Choroid plexus epithelial cell (primary cell): Measurements from ENCODE around the gene DEK.
A peak's percentile ranks its signal among the peaks of the same experiment; 100 is the strongest.
"Not testable (repeated sequence)": the region's sequence is repeated elsewhere in the genome, so short reads cannot be mapped to it uniquely, and the experiment has no call there.

Experiments
- DNase-seq: peaks from one replicate; pipeline ENCODE4 v3.0.0-alpha.2; 2010; ENCODE audit warnings: low read depth
- H3K4me3 ChIP-seq: 2 replicates; pipeline ENCODE4 v1.5.1; 2011; ENCODE audit warnings: low read depth, mild to moderate bottlenecking, control low read depth, low read length, moderate library complexity
- TF ChIP-seq, protein P1 (sequence below): conservative IDR thresholded peaks from 2 replicates; pipeline ENCODE4 v1.5.1; 2011; ENCODE audit warnings: low read depth, mild to moderate bottlenecking, control low read depth, inconsistent platforms, low read length, moderate library complexity

The DEK gene

DNA sequence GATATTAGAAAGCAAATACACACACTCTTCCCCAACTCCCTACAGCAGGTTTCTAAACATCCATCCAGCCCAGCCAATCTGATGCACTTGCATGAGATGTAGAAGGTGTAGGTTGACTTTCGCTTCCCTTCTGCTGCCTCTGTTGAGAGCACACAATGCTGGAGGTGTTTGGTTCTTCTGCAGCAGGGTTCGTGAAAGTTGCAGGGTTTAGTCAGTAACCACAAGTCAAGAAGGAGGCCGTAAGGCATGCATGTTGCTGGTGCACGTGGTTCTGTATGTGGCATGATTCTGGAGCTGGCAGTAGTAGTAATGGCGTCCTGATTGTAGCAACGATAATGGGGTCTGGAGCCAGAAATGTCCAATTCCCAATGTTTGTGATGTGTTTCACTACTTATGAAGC lies 53.0 kb downstream of the DEK start:
- TF ChIP-seq, protein P1, sequence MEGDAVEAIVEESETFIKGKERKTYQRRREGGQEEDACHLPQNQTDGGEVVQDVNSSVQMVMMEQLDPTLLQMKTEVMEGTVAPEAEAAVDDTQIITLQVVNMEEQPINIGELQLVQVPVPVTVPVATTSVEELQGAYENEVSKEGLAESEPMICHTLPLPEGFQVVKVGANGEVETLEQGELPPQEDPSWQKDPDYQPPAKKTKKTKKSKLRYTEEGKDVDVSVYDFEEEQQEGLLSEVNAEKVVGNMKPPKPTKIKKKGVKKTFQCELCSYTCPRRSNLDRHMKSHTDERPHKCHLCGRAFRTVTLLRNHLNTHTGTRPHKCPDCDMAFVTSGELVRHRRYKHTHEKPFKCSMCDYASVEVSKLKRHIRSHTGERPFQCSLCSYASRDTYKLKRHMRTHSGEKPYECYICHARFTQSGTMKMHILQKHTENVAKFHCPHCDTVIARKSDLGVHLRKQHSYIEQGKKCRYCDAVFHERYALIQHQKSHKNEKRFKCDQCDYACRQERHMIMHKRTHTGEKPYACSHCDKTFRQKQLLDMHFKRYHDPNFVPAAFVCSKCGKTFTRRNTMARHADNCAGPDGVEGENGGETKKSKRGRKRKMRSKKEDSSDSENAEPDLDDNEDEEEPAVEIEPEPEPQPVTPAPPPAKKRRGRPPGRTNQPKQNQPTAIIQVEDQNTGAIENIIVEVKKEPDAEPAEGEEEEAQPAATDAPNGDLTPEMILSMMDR: no peak
- H3K4me3 ChIP-seq: no peak overlapping the region
- no peak for DNase-seq

DNA sequence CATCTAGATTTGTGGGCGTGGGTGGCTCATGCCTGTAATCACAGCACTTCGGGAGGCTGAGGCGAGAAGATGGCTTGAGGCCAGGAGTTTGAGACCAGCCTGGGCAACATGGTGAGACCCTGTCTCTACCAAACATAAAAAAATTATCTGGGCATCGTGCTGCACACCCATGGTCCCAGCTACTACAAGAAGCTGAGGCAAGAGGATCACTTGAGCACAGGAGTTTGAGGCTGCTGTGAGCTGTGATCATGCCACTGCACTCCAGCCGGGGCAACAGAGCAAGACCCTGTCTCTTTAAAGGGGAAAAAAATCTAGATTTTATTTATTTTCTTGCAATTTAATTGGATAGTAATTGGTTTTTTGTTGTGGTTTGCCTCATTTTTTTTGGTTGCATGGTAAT lies 53.6 kb downstream of the DEK start:
- no peak overlapping the region for H3K4me3 ChIP-seq
- TF ChIP-seq, protein P1: no peak
- DNase-seq: no peak

DNA sequence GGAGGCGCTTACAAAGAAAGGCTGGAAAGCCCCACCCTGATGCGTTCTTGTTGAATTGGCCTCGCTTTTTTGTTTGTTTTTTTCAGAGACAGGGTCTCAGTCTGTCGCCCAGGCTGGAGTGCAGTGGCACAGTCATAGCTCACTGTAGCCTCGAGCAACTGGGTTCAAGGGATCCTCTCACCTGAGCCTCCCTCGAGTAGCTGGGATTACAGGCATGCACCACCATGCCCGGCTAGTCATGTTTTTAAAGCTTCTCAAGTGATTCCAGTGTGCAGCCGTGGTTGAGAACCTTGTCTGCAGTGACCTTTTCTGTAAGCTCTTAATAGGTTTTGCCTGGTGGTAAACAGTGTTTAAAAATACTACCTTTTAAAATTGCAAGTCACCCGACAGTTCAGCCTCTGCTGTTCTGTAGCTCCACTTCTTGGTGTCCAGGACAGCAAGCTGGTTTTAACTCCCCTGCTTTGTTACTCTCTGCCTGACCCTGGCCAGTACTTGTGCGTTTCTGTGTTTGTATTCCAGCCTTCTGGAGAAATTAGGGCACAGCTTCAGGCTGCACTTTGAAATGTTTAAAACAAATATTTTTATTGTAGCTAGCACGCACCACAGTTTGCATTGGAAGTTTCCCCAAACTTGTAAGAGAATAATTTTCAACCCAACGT lies 54.7 kb downstream of the DEK start:
- no peak overlapping the region for H3K4me3 ChIP-seq
- TF ChIP-seq, protein P1: no peak
- DNase-seq: peak; percentile 15

DNA sequence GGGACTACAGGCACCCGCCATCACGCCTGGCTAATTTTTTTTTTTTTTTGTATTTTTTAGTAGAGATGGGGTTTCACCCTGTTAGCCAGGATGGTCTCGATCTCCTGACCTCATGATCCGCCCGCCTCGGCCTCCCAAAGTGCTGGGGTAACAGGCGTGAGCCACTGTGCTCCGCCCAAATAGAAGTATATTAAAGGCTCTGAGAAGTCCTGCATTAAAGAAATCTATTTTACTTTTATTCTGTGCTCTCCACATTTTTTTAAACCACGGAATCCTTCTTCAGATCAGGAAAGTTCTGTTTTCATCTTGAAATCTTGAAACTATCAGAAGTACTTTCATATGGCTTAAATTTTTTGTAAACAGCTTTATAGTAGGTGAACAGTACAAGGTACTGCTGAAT lies 55.6 kb downstream of the DEK start:
- not testable (repeated sequence) for DNase-seq, H3K4me3 ChIP-seq

DNA sequence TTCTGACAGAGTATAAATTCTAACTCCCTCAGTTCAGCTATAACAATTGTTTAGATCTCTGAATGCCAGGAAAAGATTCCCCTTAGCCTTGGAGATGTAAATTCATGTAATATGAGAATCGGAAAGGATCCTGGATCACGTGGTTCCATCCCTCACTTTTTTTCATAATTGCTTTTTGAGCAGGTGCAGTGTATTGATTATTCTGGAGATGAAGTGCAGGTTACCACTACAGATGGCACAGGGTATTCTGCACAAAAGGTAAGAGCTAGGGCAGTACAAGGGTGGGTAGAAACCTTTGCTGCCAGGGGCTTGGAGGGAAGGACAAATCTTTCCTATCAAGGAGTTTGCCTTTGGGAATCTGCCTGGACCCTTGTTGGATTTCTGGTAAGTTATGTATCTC lies 56.4 kb downstream of the DEK start:
- H3K4me3 ChIP-seq: no peak overlapping the region
- TF ChIP-seq, protein P1: no peak
- no peak for DNase-seq

DNA sequence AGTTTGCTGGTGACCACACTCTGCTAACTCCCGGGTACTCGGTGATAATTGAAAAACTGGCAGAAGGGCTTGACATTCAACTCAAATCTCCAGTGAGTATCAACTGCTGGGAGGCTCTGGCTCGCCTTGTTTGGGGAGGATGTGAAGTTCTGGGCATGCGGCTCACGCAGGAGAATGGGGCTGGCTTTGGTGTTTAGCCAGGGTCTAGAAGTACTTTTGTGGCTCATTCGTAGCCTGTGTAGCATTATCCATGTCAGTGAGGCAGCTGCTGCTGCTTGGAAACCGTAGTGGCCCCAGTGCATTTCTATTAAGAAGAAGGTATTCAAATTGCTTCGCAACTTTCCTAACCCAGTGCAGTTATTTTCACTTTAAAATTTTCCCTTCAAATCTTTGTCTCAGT lies 56.9 kb downstream of the DEK start:
- no peak for DNase-seq
- TF ChIP-seq, protein P1: no peak
- H3K4me3 ChIP-seq: no peak overlapping the region

DNA sequence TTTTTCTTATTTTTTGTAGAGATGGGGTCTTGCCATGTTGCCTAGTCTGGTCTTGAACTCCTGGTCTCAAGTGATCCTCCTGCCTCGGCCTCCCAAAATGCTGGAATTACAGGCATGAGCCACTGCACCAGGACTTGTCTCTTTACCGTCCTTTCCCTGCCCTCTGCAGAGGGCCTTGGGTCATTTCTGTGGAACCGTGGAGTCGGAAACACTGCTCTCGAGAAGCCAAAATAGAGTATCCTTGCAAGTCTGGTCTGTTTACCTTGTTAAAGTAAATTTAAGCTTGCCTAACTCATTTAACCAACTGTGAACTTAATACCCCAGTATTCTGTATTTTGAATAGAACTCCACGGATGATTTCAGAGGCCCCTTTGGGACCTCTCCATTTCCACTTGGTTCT lies 57.7 kb downstream of the DEK start:
- H3K4me3 ChIP-seq: no peak overlapping the region
- DNase-seq: no peak
- TF ChIP-seq, protein P1: no peak

DNA sequence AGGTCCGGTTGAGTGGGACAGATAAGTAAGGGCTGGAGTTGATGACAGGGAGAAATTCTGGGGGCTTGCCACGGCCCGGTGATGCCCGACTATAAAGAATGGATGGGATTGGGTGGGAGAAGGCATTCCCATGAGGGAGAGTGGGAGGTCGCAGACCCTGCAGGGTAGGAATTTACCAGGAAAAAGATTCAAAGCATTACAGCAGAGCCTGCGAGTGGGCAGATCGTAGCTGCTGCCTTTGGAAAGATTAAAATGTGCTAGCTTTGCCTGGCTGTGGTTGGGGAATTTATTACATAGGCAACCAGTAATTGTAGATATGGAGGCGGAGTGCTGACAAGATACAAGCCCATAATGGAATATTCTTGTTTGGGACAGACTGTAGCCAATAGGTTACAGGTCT lies 59.6 kb downstream of the DEK start:
- no peak for DNase-seq
- TF ChIP-seq, protein P1: no peak
- no peak overlapping the region for H3K4me3 ChIP-seq
